HepG2 (cell line): ENCODE measurements around the gene MATN1. TPM values are rescaled to one million over a fixed set of nuclear protein-coding genes. Genes with fewer than 3 reads are reported as not detected.

Source experiments
- ATAC-seq: fragments of 200-7000 bp; cut with Tn5 transposase; 3 replicates; pipeline ENCODE4 v1.9.1; 2020; ENCODE audit warnings: mild to moderate bottlenecking, moderate library complexity
- BruUV-seq: library from RNA; stranded (reverse); fragments of 400-500 nt; replicated peaks from 2 replicates; lab custom pipeline; 2021; lab: Mats Ljungman, UMichigan
- CTCF ChIA-PET: fragments of 300-600 bp; formaldehyde crosslinking; extraction: SDS; loops from one replicate; lab custom pipeline; 2021; ENCODE audit warnings: low total read pairs, inconsistent platforms, low intra/inter-chr PET ratio; lab: Yijun Ruan, JAX
- POLR2A ChIA-PET: fragments of 350-600 bp; sonication (Branson Sonifier 250); formaldehyde crosslinking; loops from one replicate; lab custom pipeline; 2020; ENCODE audit warnings: antibody characterized with exemption, inconsistent platforms; lab: Yijun Ruan, JAX
- DNase-seq: peaks from one replicate; pipeline ENCODE4 v3.0.0-alpha.2; 2015; ENCODE audit warnings: low spot score
- FAIRE-seq: peaks from 3 replicates; lab custom pipeline; 2011; peaks lifted over from hg19 to GRCh38; lab: Jason Lieb, UNC
- H2AFZ ChIP-seq: one replicate; pipeline ENCODE4 v1.6.1; 2011; ENCODE audit warnings: low read length, inconsistent platforms
- H3K27ac ChIP-seq: fragments of 300-600 bp; 3 replicates; pipeline ENCODE4 v1.8.0; 2011; ENCODE audit warnings: mixed run types, mild to moderate bottlenecking, mixed read lengths, low read length, inconsistent platforms; ENCODE audit not compliant: insufficient read depth; ENCODE audit errors: extremely low read length
- H3K27me3 ChIP-seq, 2 experiments: fragments of 200-600 bp in 1 of 2; 2 replicates in 1 of 2; 3 replicates in 1 of 2; pipeline versions ENCODE4 v1.6.0 to v1.8.0; 2011; ENCODE audit warnings: low read length in 2 of 2, mild to moderate bottlenecking in 2 of 2, moderate library complexity in 2 of 2, inconsistent platforms in 1 of 2; ENCODE audit not compliant: insufficient read depth in 2 of 2, control insufficient read depth in 1 of 2
- H3K36me3 ChIP-seq, 2 experiments: fragments of 200-600 bp in 1 of 2; replicated peaks in 1 of 2; 2 replicates in 1 of 2; 3 replicates in 1 of 2; pipeline versions ENCODE4 v1.5.1 to v1.8.0; 2011; ENCODE audit warnings: low read length in 2 of 2, inconsistent platforms in 1 of 2; ENCODE audit not compliant: insufficient read depth in 2 of 2, control insufficient read depth in 1 of 2
- H3K4me1 ChIP-seq: 2 replicates; pipeline ENCODE4 v1.5.1; 2012; ENCODE audit warnings: low read length, inconsistent platforms; ENCODE audit not compliant: insufficient read depth
- H3K4me2 ChIP-seq: 2 replicates; pipeline ENCODE4 v1.6.0; 2011; ENCODE audit warnings: low read depth, low read length, inconsistent platforms
- H3K4me3 ChIP-seq, 3 experiments: fragments of 200-600 bp in 1 of 3; sonication (generic), shearing (Covaris generic) in 1 of 3; replicated peaks in 1 of 3; 2 replicates each; pipeline ENCODE4 v1.5.1; 2011 to 2016; ENCODE audit warnings: low read length in 3 of 3, inconsistent platforms in 2 of 3, low read depth in 2 of 3, mild to moderate bottlenecking in 2 of 3, control low read depth in 1 of 3, mixed read lengths in 1 of 3; ENCODE audit not compliant: insufficient read depth in 1 of 3
- H3K79me2 ChIP-seq: one replicate; pipeline ENCODE4 v1.6.1; 2011; ENCODE audit warnings: low read length, inconsistent platforms; ENCODE audit not compliant: insufficient read depth
- H3K9ac ChIP-seq: 2 replicates; pipeline ENCODE4 v1.6.0; 2011; ENCODE audit warnings: mild to moderate bottlenecking, low read depth, low read length, inconsistent platforms; ENCODE audit not compliant: insufficient read depth
- H3K9me3 ChIP-seq: 2 replicates; pipeline ENCODE4 v1.5.1; 2012; ENCODE audit warnings: mild to moderate bottlenecking, low read length
- H4K20me1 ChIP-seq: 2 replicates; pipeline ENCODE4 v1.6.0; 2011; ENCODE audit warnings: inconsistent platforms, mild to moderate bottlenecking, low read length, moderate library complexity; ENCODE audit not compliant: insufficient read depth
- CSRNP2 ChIP-seq: sonication (generic); formaldehyde crosslinking; conservative IDR thresholded peaks from 2 replicates; pipeline ENCODE4 v1.8.0; 2022; ENCODE audit warnings: low read depth, missing genetic modification reagents
- CTCF ChIP-seq: sonication (generic); formaldehyde crosslinking; IDR thresholded peaks from 2 replicates; pipeline ENCODE4 v1.5.0; 2020; ENCODE audit warnings: mild to moderate bottlenecking, missing genetic modification reagents, moderate library complexity
- MED13 ChIP-seq: sonication (generic); formaldehyde crosslinking; IDR thresholded peaks from 2 replicates; pipeline ENCODE4 v1.5.0; 2020; ENCODE audit warnings: missing genetic modification reagents
- SKIL ChIP-seq: sonication (generic); formaldehyde crosslinking; IDR thresholded peaks from 2 replicates; pipeline ENCODE4 v1.8.0; 2022; ENCODE audit warnings: missing genetic modification reagents, mild to moderate bottlenecking, moderate library complexity, borderline replicate concordance
- SUZ12 ChIP-seq: fragments of 150-350 bp; IDR thresholded peaks from 2 replicates; pipeline ENCODE4 v1.6.1; 2014; ENCODE audit warnings: low read depth, low read length
- WGBS: methylation state at CpG from one replicate; pipeline ENCODE4 v1.1.6; 2017; ENCODE audit warnings: low lambda C conversion rate; 5-methylcytosine and 5-hydroxymethylcytosine counted together
- in situ Hi-C: cut with HindIII; loops from 2 replicates; pipeline ENCODE4 v1.10.0; 2017; ENCODE audit warnings: low pct_unique_long_range_greater_than_20kb; ENCODE audit not compliant: extremely low pct_ligation_motif_present
- intact Hi-C: fragments of 100-400 bp; cut with micrococcal nuclease; formaldehyde crosslinking; loops from one replicate; pipeline ENCODE4 v1.10.0; 2022; ENCODE audit not compliant: unreplicated experiment
- polyA plus RNA-seq, 8 experiments: library from polyadenylated mRNA; depleted of rRNA in 3 of 8; stranded (reverse) in 7 of 8; unstranded in 1 of 8; fragments of >200 nt; fragmentation: Illumina TruSeq in 4 of 8; extraction: Trizol in 4 of 8; gene quantifications; 2 replicates each; pipeline versions ENCODE4 v1.2.1 to v1.2.3, GENCODE V29; 2011 to 2016; ENCODE audit warnings: low read depth in 4 of 8, missing spikeins in 1 of 8, mixed read lengths in 1 of 8; ENCODE audit not compliant: insufficient read depth in 1 of 8
- total RNA-seq, 5 experiments: library from RNA; depleted of rRNA; stranded (reverse); fragments of >200 nt; fragmentation: Illumina TruSeq; extraction: Trizol; gene quantifications; 2 replicates each; pipeline ENCODE4 v1.2.3, GENCODE V29; 2016; ENCODE audit warnings: low read depth in 1 of 5

The MATN1 gene
- total and polyA plus RNA-seq, 2 of the 13 experiments (the other 11 are each of a cell fraction or from before 2014, with no cell fraction given), result 0.04 to 0.05 TPM

GRCh38 chr1:30697571-30698376 lies 25.6 kb downstream of the MATN1 start:
- FAIRE-seq (no peak), DNase-seq (no peak), ATAC-seq (no peak)
- H2AFZ ChIP-seq, result no peak overlapping the region
- no TSS peak for BruUV-seq
- H3K27ac ChIP-seq, result no peak overlapping the region
- intact Hi-C loops, result no loop called here
- in situ Hi-C loops, result loop anchor here (25.0 kb wide), 1 partner anchor 1360 kb away; no protein-coding TSS in a partner anchor
- H3K4me3 ChIP-seq, result no peak overlapping the region
- ChIA-PET CTCF (no interaction called here), POLR2A (no interaction called here)
- H4K20me1 ChIP-seq, result no peaks in the 10 kb centered on the region
- no peak for TF ChIP-seq MED13 (CRISPR knock-in tag)
- TF ChIP-seq CTCF, result 0 out of 2 replicates have a peak, but pooled peaks have one; percentile 7
- 0% methylated on average over 2 of the region's 9 CpGs for WGBS
- H3K4me1 ChIP-seq, result no peaks in the 10 kb centered on the region
- H3K9me3 ChIP-seq, result no peaks in the 10 kb centered on the region
- no peak overlapping the region for H3K9ac ChIP-seq
- H3K4me2 ChIP-seq, result no peak overlapping the region
- no peaks in the 10 kb centered on the region for H3K36me3 ChIP-seq
- H3K79me2 ChIP-seq, result no peaks in the 10 kb centered on the region
- peaks cover 2 to 10% of the 10 kb centered on the region in 2 experiments; a peak in 2 of 5 replicates for H3K27me3 ChIP-seq

GRCh38 chr1:30696831-30697230 lies 26.6 kb downstream of the MATN1 start:
- Histone ChIP-seq H3K4me3 (no peak overlapping the region), H3K9me3 (no peaks in the 10 kb centered on the region), H3K79me2 (no peaks in the 10 kb centered on the region), H3K9ac (no peak overlapping the region), H3K36me3 (no peaks in the 10 kb centered on the region), H4K20me1 (no peaks in the 10 kb centered on the region), H3K27ac (no peak overlapping the region), H3K4me1 (no peaks in the 10 kb centered on the region), H3K27me3 (peaks cover 5 to 14% of the 10 kb centered on the region in 2 experiments; a peak in 3 of 5 replicates), H2AFZ (no peak overlapping the region), H3K4me2 (no peak overlapping the region)
- in situ Hi-C loops (loop anchor here (25.0 kb wide), 1 partner anchor 1360 kb away; no protein-coding TSS in a partner anchor), intact Hi-C loops (no loop called here)
- ChIA-PET CTCF (no interaction called here), POLR2A (no interaction called here)
- 22% methylated on average over 6 of the region's 6 CpGs for WGBS
- FAIRE-seq (no peak), DNase-seq (no peak), ATAC-seq (no peak)
- BruUV-seq, result no TSS peak
- no peak for TF ChIP-seq SKIL (CRISPR knock-in tag)
- TF ChIP-seq SUZ12, result no peak
- TF ChIP-seq CSRNP2, result no peak
